Right lobe of liver (tissue), 6 donors: Measurements from ENCODE around the gene CHPF. TPM values are rescaled to one million over a fixed set of nuclear protein-coding genes. Genes with fewer than 3 reads are reported as not detected.
A peak's percentile ranks its signal among the peaks of the same experiment; 100 is the strongest.

Experiments
- ATAC-seq, 4 donors: fragments of 200-7000 bp; cut with Tn5 transposase; one replicate each; pipeline ENCODE4 v1.9.1; 2020; ENCODE audit warnings: mild to moderate bottlenecking in 4 of 4, moderate library complexity in 4 of 4
- DNase-seq, 3 donors: peaks; one replicate each; pipeline ENCODE4 v3.0.0-alpha.2; 2020
- H3K27ac ChIP-seq, 3 donors: fragments of 200-600 bp; one replicate each; pipeline ENCODE4 v1.8.0; 2022
- H3K27me3 ChIP-seq, 2 donors: fragments of 200-600 bp; one replicate each; pipeline ENCODE4 v1.8.0; 2022
- H3K36me3 ChIP-seq, 4 donors: fragments of 200-600 bp; sonication (generic) in 1 of 4; one replicate each; pipeline versions ENCODE4 v1.5.1 to v1.8.0; 2017 to 2022; ENCODE audit warnings: control low read depth in 1 of 4
- H3K4me1 ChIP-seq, 4 donors: fragments of 200-600 bp; sonication (generic) in 1 of 4; one replicate each; pipeline versions ENCODE4 v1.5.1 to v1.8.0; 2017 to 2022; ENCODE audit warnings: control low read depth in 1 of 4
- H3K4me3 ChIP-seq, 3 donors: fragments of 200-600 bp; one replicate each; pipeline ENCODE4 v1.8.0; 2022
- H3K9me3 ChIP-seq, 4 donors: fragments of 200-600 bp; sonication (generic) in 1 of 4; one replicate each; pipeline versions ENCODE4 v1.5.1 to v1.8.0; 2017 to 2022; ENCODE audit warnings: control low read depth in 1 of 4
- POLR2A ChIP-seq: fragments of 450-650 bp; IDR thresholded peaks from one replicate; pipeline ENCODE4 v1.6.1; 2017; ENCODE audit warnings: antibody characterized with exemption, mild to moderate bottlenecking
- WGBS: methylation state at CpG from one replicate; pipeline ENCODE4 v1.1.6; 2018; ENCODE audit warnings: low coverage, low lambda C conversion rate; ENCODE audit not compliant: insufficient coverage; ENCODE audit errors: missing lambda C conversion rate; 5-methylcytosine and 5-hydroxymethylcytosine counted together
- intact Hi-C, 2 donors: fragments of 100-400 bp; cut with DNase I; formaldehyde crosslinking; loops; one replicate each; pipeline versions ENCODE4 v1.11.2 to v1.14.1; 2022
- total RNA-seq, 6 experiments: library from RNA; depleted of rRNA in 2 of 6; stranded (reverse); fragments of >200 nt in 2 of 6; fragmentation: NEBNext Ultra II Directional in 3 of 6; extraction: Animal tissue kit (Norgen Biotek cat#: 25700) in 3 of 6; gene quantifications; one replicate each; pipeline versions ENCODE4 v1.1.0 to v1.2.4, GENCODE V29; 2016 to 2023
- TF ChIP-seq, protein P1 (sequence below), 4 donors: fragments of 200-600 bp in 3 of 4; fragments of 450-650 bp in 1 of 4; IDR thresholded peaks; one replicate each; pipeline versions ENCODE4 v1.5.1 to v1.8.0; 2016 to 2022; ENCODE audit warnings: antibody characterized with exemption in 4 of 4, mild to moderate bottlenecking in 2 of 4
- donor health status: DM: no; HTN: yes; CAD: no.
- donor health status: DM: no; HTN: no; CAD: no.
- donor health status: DM: no; HTN: no; CAD: no.
- donor health status: DM: no; HTN: yes; CAD: no.
- donor health status: DM: no; HTN: yes; CAD: no.

Gene CHPF
- total RNA-seq, 6 experiments from 2014 or later: 33.2 to 183 (median 39.6) TPM

DNA sequence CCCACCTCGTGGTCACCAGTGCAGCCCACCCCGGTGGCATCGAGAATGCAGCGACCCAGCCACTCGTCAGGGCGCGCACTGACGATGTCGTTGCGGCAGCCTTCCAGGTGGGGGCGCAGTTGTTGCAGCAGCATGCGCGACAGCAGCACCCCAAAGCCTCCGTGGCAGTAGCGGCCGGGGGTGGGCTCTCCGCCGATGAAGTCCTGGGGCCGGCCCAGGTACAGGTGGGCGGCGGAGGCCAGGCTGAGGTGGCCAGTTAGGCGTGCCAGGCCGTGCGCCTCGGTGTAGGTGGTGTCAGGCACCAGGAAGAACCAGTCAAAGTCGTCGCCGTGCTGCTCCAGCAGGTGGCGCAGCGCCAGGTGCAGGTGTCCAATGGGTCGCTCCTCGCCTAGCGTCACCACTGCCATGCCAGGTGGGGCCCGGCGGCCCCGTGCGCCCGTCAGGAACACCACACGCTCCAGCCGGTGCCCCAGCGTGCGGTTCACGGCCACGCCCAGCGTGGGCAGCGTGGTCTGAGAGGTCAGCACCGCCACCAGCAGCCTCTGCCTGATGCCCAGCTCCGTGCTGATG is 1.9 kb downstream of the CHPF start:
- Histone ChIP-seq H3K4me1 (peaks cover 0 to 18% (median 5%) of the 10 kb centered on the region in 4 donors), H3K27ac (no peak overlapping the region), H3K27me3 (no peaks in the 10 kb centered on the region), H3K9me3 (no peaks in the 10 kb centered on the region), H3K36me3 (no peaks in the 10 kb centered on the region), H3K4me3 (peak overlapping the region in 1 of 3 donors; percentile 36)
- ATAC-seq: peak; percentile 41 to 63 (median 50)
- intact Hi-C loops: no loop called here
- WGBS: 21% methylated on average over 10 of the region's 48 CpGs
- TF ChIP-seq POLR2A: no peak
- TF ChIP-seq, protein P1, sequence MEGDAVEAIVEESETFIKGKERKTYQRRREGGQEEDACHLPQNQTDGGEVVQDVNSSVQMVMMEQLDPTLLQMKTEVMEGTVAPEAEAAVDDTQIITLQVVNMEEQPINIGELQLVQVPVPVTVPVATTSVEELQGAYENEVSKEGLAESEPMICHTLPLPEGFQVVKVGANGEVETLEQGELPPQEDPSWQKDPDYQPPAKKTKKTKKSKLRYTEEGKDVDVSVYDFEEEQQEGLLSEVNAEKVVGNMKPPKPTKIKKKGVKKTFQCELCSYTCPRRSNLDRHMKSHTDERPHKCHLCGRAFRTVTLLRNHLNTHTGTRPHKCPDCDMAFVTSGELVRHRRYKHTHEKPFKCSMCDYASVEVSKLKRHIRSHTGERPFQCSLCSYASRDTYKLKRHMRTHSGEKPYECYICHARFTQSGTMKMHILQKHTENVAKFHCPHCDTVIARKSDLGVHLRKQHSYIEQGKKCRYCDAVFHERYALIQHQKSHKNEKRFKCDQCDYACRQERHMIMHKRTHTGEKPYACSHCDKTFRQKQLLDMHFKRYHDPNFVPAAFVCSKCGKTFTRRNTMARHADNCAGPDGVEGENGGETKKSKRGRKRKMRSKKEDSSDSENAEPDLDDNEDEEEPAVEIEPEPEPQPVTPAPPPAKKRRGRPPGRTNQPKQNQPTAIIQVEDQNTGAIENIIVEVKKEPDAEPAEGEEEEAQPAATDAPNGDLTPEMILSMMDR (IDR thresholded peaks at IDR 0.05): peak; percentile 65 to 94 (median 84)
- peak; percentile 87 to 88 (median 88) for DNase-seq

DNA sequence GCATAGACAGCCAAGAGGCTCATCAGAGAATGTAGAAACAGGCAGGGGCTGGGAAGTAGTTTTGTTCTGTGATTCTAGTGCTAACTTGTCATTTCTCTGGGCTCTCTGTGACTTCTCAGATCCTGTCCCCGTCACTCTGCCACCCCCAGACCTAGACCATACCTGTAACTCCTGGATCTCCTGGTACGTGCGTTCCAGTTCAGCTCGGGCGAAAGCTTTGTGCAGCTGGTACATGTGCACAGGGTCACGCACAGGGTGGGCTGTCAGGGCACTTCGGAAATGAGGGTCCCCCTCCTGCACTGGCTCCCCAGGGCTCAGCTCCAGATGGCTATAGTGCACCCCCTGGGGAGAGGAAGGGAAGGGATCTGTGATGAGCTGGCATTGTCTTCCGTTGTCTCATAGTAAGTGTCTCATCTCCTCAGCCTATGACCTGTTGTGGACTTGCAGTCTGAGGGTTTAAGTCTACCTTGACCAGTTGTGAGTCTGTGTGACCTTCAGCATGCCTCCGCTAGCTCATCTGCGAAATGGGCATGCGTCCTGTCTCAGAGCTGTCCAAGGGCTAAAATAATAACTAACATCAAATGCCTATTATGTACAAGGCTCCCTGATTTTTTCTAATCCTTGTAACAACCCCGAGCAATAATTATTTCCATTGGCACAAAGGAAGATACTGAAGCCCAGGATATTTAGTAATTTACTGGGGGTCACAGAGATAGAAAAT is 2.7 kb downstream of the CHPF start:
- Histone ChIP-seq H3K4me1 (peaks cover 0 to 18% (median 5%) of the 10 kb centered on the region in 4 donors), H3K27me3 (no peaks in the 10 kb centered on the region), H3K27ac (no peak overlapping the region), H3K4me3 (no peak overlapping the region), H3K36me3 (no peaks in the 10 kb centered on the region), H3K9me3 (no peaks in the 10 kb centered on the region)
- DNase-seq (no peak), ATAC-seq (no peak)
- TF ChIP-seq, protein P1 (IDR thresholded peaks at IDR 0.05): no peak
- TF ChIP-seq POLR2A: no peak
- intact Hi-C loops: no loop called here
- WGBS: 90% methylated on average over 8 of the region's 12 CpGs

DNA sequence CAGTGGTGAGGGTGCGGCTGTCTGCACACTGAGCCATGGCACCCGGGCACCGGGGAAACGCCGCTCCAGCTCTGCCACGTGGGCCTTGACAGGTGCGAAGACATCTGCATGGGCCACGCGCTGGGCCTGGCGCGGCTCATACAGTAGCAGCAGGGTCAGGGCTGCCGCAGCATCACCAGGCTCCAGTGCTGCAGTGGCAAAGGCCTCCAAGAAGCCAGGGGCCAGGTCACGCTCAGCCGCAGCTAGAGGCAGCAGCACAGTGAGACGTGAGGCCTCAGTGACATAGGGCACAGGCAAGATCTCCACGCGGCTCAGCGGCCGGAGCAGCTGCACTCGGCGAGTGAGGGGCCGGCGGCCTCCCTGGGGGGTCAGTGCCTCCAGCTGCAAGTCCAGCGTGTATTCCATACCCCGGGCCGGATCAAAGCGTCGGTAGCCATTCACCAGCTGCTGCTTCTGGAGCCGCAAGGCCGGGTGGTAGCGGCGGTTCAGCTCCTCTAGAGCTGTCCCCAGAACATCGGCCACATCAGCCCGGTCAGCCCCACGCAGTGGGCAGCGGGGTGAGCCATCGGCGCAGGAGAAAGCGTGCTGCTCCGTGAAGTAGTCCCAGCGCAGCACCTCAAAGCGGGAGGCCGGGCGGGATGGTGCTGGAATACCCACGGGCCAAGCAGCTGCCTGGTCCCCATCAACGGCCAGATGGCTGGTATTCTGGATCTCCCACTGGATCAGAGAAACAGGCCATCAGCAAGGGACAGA is 3.5 kb downstream of the CHPF start:
- Histone ChIP-seq H3K4me1 (peaks cover 0 to 18% (median 5%) of the 10 kb centered on the region in 4 donors), H3K9me3 (no peaks in the 10 kb centered on the region), H3K36me3 (no peaks in the 10 kb centered on the region), H3K4me3 (no peak overlapping the region), H3K27me3 (no peaks in the 10 kb centered on the region), H3K27ac (no peak overlapping the region)
- TF ChIP-seq POLR2A: no peak
- no peak for ATAC-seq
- 91% methylated on average over 6 of the region's 46 CpGs for WGBS
- DNase-seq: no peak
- intact Hi-C loops: loop anchor here (5.0 to 10.0 kb wide), 2 partner anchors 65 to 107 kb away; no protein-coding TSS in a partner anchor

DNA sequence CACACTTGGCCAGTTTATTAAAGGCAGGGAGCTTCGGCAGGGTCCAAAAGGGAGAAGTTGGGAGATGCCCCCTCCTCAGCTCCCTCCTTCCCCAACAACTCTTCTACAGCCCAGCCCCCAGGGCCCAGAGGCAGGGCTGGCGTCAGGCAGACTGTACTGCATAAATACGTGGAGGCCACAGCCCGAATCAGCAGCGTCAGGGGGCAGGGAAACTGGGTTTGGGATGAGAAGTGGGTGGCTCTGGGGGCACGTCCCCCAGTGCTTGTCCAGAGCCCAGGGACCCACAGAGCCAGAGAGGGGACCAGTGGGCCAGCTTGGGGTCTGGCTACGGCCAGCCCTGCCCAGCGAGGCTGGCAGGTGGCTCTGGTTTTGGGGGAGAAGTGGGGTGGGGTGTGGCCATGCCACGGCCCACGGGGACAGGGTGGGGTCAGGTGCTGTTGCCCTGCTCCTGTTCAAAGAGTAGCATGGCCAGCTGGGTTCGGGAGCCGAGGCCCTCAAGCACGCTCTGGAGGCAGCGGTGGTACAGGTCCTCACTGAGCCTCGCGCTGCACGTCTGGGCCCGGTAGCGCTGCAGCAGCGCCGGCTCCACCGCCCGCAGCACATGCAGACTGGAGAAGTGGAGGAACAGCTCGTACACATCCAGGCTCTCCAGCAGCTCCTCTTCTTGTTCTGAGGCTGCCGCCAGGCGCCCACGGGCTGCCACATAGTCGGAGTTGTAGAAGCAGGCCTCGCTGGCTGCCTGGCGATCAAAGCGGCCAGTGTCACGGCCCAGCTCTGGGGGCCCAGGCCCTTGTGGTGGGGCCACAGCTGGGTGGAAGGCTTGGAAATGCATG is 4.4 kb downstream of the CHPF start:
- Histone ChIP-seq H3K4me1 (peaks cover 0 to 16% (median 5%) of the 10 kb centered on the region in 4 donors), H3K4me3 (no peak overlapping the region), H3K27ac (no peak overlapping the region), H3K27me3 (no peaks in the 10 kb centered on the region), H3K9me3 (no peaks in the 10 kb centered on the region), H3K36me3 (no peaks in the 10 kb centered on the region)
- intact Hi-C loops: loop anchor here (5.0 to 10.0 kb wide), 2 partner anchors 64 to 108 kb away; no protein-coding TSS in a partner anchor
- ATAC-seq: no peak
- 77% methylated on average over 4 of the region's 32 CpGs for WGBS
- TF ChIP-seq POLR2A: no peak
- TF ChIP-seq, protein P1 (IDR thresholded peaks at IDR 0.05): no peak
- DNase-seq: no peak
